GM23338 (cell line): ENCODE data around the gene PRR12. TPM values are rescaled to one million over a fixed set of nuclear protein-coding genes. Genes with fewer than 3 reads are reported as not detected.

Experiments used
- ATAC-seq: fragments of 200-7000 bp; cut with Tn5 transposase; 3 replicates; pipeline ENCODE4 v1.9.1; 2020
- DNase-seq: peaks from one replicate; pipeline ENCODE4 v3.0.0-alpha.2; 2015; ENCODE audit warnings: low spot score
- H2AFZ ChIP-seq: fragments of 200-600 bp; sonication (generic); 2 replicates; pipeline ENCODE4 v1.8.0; 2016; ENCODE audit warnings: antibody characterized with exemption, mild to moderate bottlenecking, moderate library complexity
- H3F3A ChIP-seq: fragments of 200-600 bp; sonication (generic); replicated peaks from 2 replicates; pipeline ENCODE4 v1.8.0; 2017; ENCODE audit warnings: antibody characterized with exemption, mixed run types, low read depth
- H3K27ac ChIP-seq: fragments of 200-600 bp; sonication (generic); 2 replicates; pipeline ENCODE4 v1.6.1; 2016; ENCODE audit warnings: low read depth
- H3K27me3 ChIP-seq: fragments of 200-600 bp; sonication (generic); 2 replicates; pipeline ENCODE4 v1.8.0; 2016; ENCODE audit warnings: mild to moderate bottlenecking, mixed run types, moderate library complexity; ENCODE audit not compliant: insufficient read depth
- H3K36me3 ChIP-seq: fragments of 200-600 bp; sonication (generic); 2 replicates; pipeline ENCODE4 v1.8.0; 2016; ENCODE audit warnings: mild to moderate bottlenecking; ENCODE audit not compliant: insufficient read depth
- H3K4me1 ChIP-seq: fragments of 200-600 bp; sonication (generic); 2 replicates; pipeline ENCODE4 v1.8.0; 2016; ENCODE audit warnings: mild to moderate bottlenecking, moderate library complexity; ENCODE audit not compliant: insufficient read depth
- H3K4me2 ChIP-seq: fragments of 200-600 bp; sonication (generic); 2 replicates; pipeline ENCODE4 v1.7.1; 2017; ENCODE audit warnings: mixed run types
- H3K4me3 ChIP-seq: fragments of 200-600 bp; sonication (generic); 2 replicates; pipeline ENCODE4 v1.6.1; 2016; ENCODE audit warnings: mixed run types
- H3K79me2 ChIP-seq: fragments of 200-600 bp; sonication (generic); replicated peaks from 2 replicates; pipeline ENCODE4 v1.8.0; 2017; ENCODE audit warnings: mild to moderate bottlenecking; ENCODE audit not compliant: insufficient read depth
- H3K9me2 ChIP-seq: fragments of 200-600 bp; sonication (generic); 2 replicates; pipeline ENCODE4 v1.8.0; 2017; ENCODE audit not compliant: insufficient read depth
- H4K20me1 ChIP-seq: fragments of 200-600 bp; sonication (generic); replicated peaks from 2 replicates; pipeline ENCODE4 v1.8.0; 2017; ENCODE audit warnings: mild to moderate bottlenecking; ENCODE audit not compliant: insufficient read depth
- H3K27ac Mint-ChIP-seq: 2 replicates; pipeline ENCODE4 v1.8.0; 2020; ENCODE audit warnings: inconsistent platforms, mild to moderate bottlenecking, moderate library complexity, mixed read lengths
- H3K27me3 Mint-ChIP-seq: 3 replicates; pipeline ENCODE4 v1.8.0; 2022; ENCODE audit warnings: low read depth, mild to moderate bottlenecking, moderate library complexity, mixed read lengths, inconsistent platforms; ENCODE audit not compliant: insufficient read depth, poor library complexity
- H3K36me3 Mint-ChIP-seq: 3 replicates; pipeline ENCODE4 v1.8.0; 2021; ENCODE audit warnings: low read depth, mild to moderate bottlenecking, inconsistent platforms, moderate library complexity, mixed read lengths
- H3K4me1 Mint-ChIP-seq: 3 replicates; pipeline ENCODE4 v1.8.0; 2020; ENCODE audit warnings: mild to moderate bottlenecking, inconsistent platforms, mixed read lengths
- H3K4me3 Mint-ChIP-seq: 3 replicates; pipeline ENCODE4 v1.8.0; 2021; ENCODE audit warnings: moderate library complexity, mild to moderate bottlenecking, inconsistent platforms, mixed read lengths
- H3K9me3 Mint-ChIP-seq: 3 replicates; pipeline ENCODE4 v1.8.0; 2020; ENCODE audit warnings: moderate library complexity, mild to moderate bottlenecking, inconsistent platforms, mixed read lengths
- CREB1 ChIP-seq: fragments of 250-450 bp; sonication (Bioruptor Pico); IDR thresholded peaks from 2 replicates; pipeline ENCODE4 v1.5.0; 2020; ENCODE audit warnings: low read depth, mild to moderate bottlenecking, moderate library complexity
- CTCF ChIP-seq, 2 experiments: fragments of 200-600 bp in 1 of 2; sonication (generic) in 1 of 2; conservative IDR thresholded peaks; 2 replicates each; pipeline versions ENCODE4 v1.5.1 to v1.6.1; 2016 to 2017; ENCODE audit warnings: antibody characterized with exemption in 2 of 2, low read depth in 2 of 2, mild to moderate bottlenecking in 2 of 2, moderate library complexity in 1 of 2
- ETS1 ChIP-seq: IDR thresholded peaks from 2 replicates; pipeline ENCODE4 v1.6.1; 2016; ENCODE audit warnings: antibody characterized with exemption
- EZH2 ChIP-seq: fragments of 200-600 bp; sonication (generic); IDR thresholded peaks from one replicate; pipeline ENCODE4 v1.8.0; 2017; ENCODE audit warnings: antibody characterized with exemption, mild to moderate bottlenecking, low read depth; ENCODE audit not compliant: unreplicated experiment
- EZH2phosphoT487 ChIP-seq: fragments of 200-600 bp; sonication (generic); IDR thresholded peaks from one replicate; pipeline ENCODE4 v1.8.1; 2018; ENCODE audit warnings: antibody characterized with exemption; ENCODE audit not compliant: unreplicated experiment
- JUNB ChIP-seq: IDR thresholded peaks from one replicate; pipeline ENCODE4 v1.6.1; 2016; ENCODE audit warnings: antibody characterized with exemption; ENCODE audit not compliant: unreplicated experiment
- NANOG ChIP-seq: IDR thresholded peaks from 2 replicates; pipeline ENCODE4 v1.6.1; 2016; ENCODE audit warnings: antibody characterized with exemption, borderline replicate concordance
- POLR2AphosphoS5 ChIP-seq: IDR thresholded peaks from 2 replicates; pipeline ENCODE4 v1.6.1; 2016; ENCODE audit warnings: antibody characterized with exemption, low read depth
- REST ChIP-seq: IDR thresholded peaks from one replicate; pipeline ENCODE4 v1.6.1; 2018; ENCODE audit warnings: antibody characterized with exemption; ENCODE audit not compliant: unreplicated experiment
- STAT1 ChIP-seq: IDR thresholded peaks from one replicate; pipeline ENCODE4 v1.6.1; 2016; ENCODE audit warnings: antibody characterized with exemption; ENCODE audit not compliant: unreplicated experiment
- ZNF114 ChIP-seq: fragments of 250-450 bp; sonication (Bioruptor Pico); IDR thresholded peaks from 2 replicates; pipeline ENCODE4 v1.5.0; 2020; ENCODE audit warnings: mild to moderate bottlenecking, moderate library complexity
- ZNF331 ChIP-seq: fragments of 250-450 bp; sonication (Bioruptor Pico); IDR thresholded peaks from 2 replicates; pipeline ENCODE4 v1.5.0; 2020; ENCODE audit warnings: low read depth, mild to moderate bottlenecking, moderate library complexity
- ZNF462 ChIP-seq: fragments of 250-450 bp; sonication (Bioruptor Pico); IDR thresholded peaks from 2 replicates; pipeline ENCODE4 v1.5.0; 2020; ENCODE audit warnings: mild to moderate bottlenecking, moderate library complexity
- polyA plus RNA-seq: library from polyadenylated mRNA; unstranded; fragments of >200 nt; fragmentation: Nextera tagmentation; extraction: Ambion mirVana; gene quantifications from 2 replicates; pipeline ENCODE4 v1.2.1, GENCODE V29; 2016
- total RNA-seq: library from RNA; depleted of rRNA; stranded (reverse); fragments of >200 nt; shearing (Covaris generic); gene quantifications from 2 replicates; pipeline ENCODE4 v1.2.3, GENCODE V29; 2014

Gene PRR12
- total and polyA plus RNA-seq, 2 experiments from 2014 or later: 8.6 to 41.6 TPM

GRCh38 chr19:49565261-49565660 is 25.7 kb upstream of the PRR12 start:
- Mint-ChIP-seq H3K4me3 (no peak overlapping the region), H3K4me1 (peaks cover 12% of the 10 kb centered on the region), H3K36me3 (no peaks in the 10 kb centered on the region; the same call in 2 of the 3 replicates), H3K9me3 (no peaks in the 10 kb centered on the region), H3K27me3 (peaks cover 3% of the 10 kb centered on the region), H3K27ac (no peak overlapping the region)
- Histone ChIP-seq H3K27me3 (no peaks in the 10 kb centered on the region), H3K36me3 (no peaks in the 10 kb centered on the region), H3K4me2 (no peak overlapping the region), H3K4me1 (peaks cover 7% of the 10 kb centered on the region; the same call in 1 of the 2 replicates), H3F3A (0 out of 2 replicates have a peak, but pooled peaks cover 18% of the 10 kb centered on the region), H4K20me1 (peaks cover 17% of the 10 kb centered on the region), H3K79me2 (peaks cover 61% of the 10 kb centered on the region), H2AFZ (no peak overlapping the region), H3K9me2 (no peaks in the 10 kb centered on the region), H3K27ac (no peak overlapping the region), H3K4me3 (no peak overlapping the region)
- DNase-seq: no peak
- TF ChIP-seq ZNF462 (CRISPR knock-in tag) (no peak), CREB1 (CRISPR knock-in tag) (no peak), REST (no peak), EZH2 (no peak), POLR2AphosphoS5 (no peak), ZNF331 (CRISPR knock-in tag) (no peak), CTCF (conservative IDR thresholded peaks at IDR 0.05; ENCODE audit: low read depth in 2 of 2) (no peak), ETS1 (no peak), STAT1 (no peak), NANOG (no peak), EZH2phosphoT487 (no peak), JUNB (no peak), ZNF114 (CRISPR knock-in tag) (no peak)
- no peak for ATAC-seq
